Measurements from ENCODE around the gene ZBTB40. TPM values are rescaled to one million over a fixed set of nuclear protein-coding genes. Genes with fewer than 3 reads are reported as not detected.

The ZBTB40 gene
- total and polyA plus RNA-seq, 2 experiments from 2014 or later: 7.3 to 18.1 TPM

DNA sequence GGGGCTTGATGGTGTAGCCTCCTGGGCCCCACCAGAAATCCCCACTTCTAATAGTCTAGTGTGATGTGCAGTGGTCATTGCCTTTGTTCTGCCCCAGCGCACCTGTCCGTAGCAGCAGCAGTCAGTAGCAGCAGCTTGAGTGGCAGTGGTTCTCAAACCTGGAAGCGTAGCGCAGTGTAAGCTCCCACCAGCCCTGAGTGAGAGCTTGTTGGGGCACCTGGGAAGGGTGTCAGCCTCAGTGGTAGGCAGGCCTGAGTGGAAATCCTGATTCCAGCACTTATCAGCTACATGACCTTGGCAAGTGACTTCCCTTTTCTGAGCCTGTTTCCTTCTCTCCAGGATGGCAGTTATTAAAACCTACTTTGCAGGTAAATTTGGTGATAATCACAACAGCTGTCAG lies 70.0 kb downstream of the ZBTB40 start:
- no peak for DNase-seq (ENCODE audit: low spot score)
- Histone ChIP-seq H3K27me3 (no peaks in the 10 kb centered on the region), H3K4me2 (no peak overlapping the region), H3K27ac (no peak overlapping the region), H3K9me3 (ENCODE audit: low read depth) (no peaks in the 10 kb centered on the region), H3K79me2 (no peaks in the 10 kb centered on the region), H2AFZ (no peak overlapping the region), H3K36me3 (replicated peaks; ENCODE audit: insufficient read depth, low read depth) (no peaks in the 10 kb centered on the region), H3K9me2 (replicated peaks; ENCODE audit: insufficient read depth) (no peaks in the 10 kb centered on the region), H3K4me1 (ENCODE audit: insufficient read depth) (no peaks in the 10 kb centered on the region), H3K4me3 (no peak overlapping the region), H4K20me1 (ENCODE audit: insufficient read depth, poor library complexity, severe bottlenecking) (no peaks in the 10 kb centered on the region)
- TF ChIP-seq, protein P1, sequence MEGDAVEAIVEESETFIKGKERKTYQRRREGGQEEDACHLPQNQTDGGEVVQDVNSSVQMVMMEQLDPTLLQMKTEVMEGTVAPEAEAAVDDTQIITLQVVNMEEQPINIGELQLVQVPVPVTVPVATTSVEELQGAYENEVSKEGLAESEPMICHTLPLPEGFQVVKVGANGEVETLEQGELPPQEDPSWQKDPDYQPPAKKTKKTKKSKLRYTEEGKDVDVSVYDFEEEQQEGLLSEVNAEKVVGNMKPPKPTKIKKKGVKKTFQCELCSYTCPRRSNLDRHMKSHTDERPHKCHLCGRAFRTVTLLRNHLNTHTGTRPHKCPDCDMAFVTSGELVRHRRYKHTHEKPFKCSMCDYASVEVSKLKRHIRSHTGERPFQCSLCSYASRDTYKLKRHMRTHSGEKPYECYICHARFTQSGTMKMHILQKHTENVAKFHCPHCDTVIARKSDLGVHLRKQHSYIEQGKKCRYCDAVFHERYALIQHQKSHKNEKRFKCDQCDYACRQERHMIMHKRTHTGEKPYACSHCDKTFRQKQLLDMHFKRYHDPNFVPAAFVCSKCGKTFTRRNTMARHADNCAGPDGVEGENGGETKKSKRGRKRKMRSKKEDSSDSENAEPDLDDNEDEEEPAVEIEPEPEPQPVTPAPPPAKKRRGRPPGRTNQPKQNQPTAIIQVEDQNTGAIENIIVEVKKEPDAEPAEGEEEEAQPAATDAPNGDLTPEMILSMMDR (IDR thresholded peaks at IDR 0.05; ENCODE audit: poor library complexity): no peak
- no peak for TF ChIP-seq EZH2phosphoT487 (IDR thresholded peaks at IDR 0.05; ENCODE audit: low read depth, severe bottlenecking, unreplicated experiment)
- no peak for TF ChIP-seq EZH2 (IDR thresholded peaks at IDR 0.05; ENCODE audit: borderline replicate concordance)
- 98% methylated on average over 4 of the region's 4 CpGs for WGBS (ENCODE audit: low lambda C conversion rate, missing lambda C conversion rate)

DNA sequence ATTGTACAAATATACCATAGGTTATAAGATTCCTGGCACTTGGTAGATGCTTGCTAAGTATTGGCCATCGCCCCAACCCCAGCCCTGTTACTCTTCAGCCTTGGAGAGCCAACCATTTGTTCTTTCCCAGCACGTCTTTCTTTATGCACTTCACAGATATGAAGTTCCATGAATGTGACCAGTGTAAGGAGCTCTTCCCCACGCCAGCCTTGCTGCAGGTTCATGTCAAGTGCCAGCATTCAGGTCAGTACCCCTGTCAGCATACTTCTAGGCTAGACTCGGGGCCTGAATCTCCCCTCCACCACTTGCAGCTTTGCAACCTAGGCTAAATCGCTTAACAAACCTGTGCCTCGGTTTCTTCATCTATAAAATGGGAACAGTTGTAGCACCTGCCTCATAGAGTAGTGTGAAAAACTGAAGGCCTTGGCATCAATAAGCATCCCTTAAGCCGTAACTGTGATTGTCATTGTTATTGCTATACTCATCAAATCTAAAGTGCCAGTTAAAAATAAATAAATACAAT lies 70.6 kb downstream of the ZBTB40 start:
- Histone ChIP-seq H3K36me3 (replicated peaks; ENCODE audit: insufficient read depth, low read depth) (no peaks in the 10 kb centered on the region), H3K4me1 (ENCODE audit: insufficient read depth) (no peaks in the 10 kb centered on the region), H3K27me3 (no peaks in the 10 kb centered on the region), H3K9me3 (ENCODE audit: low read depth) (no peaks in the 10 kb centered on the region), H3K27ac (no peak overlapping the region), H3K79me2 (no peaks in the 10 kb centered on the region), H2AFZ (no peak overlapping the region), H4K20me1 (ENCODE audit: insufficient read depth, poor library complexity, severe bottlenecking) (no peaks in the 10 kb centered on the region), H3K4me3 (no peak overlapping the region), H3K4me2 (no peak overlapping the region), H3K9me2 (replicated peaks; ENCODE audit: insufficient read depth) (no peaks in the 10 kb centered on the region)
- no peak for DNase-seq (ENCODE audit: low spot score)
- TF ChIP-seq, protein P1 (IDR thresholded peaks at IDR 0.05; ENCODE audit: poor library complexity): no peak
- TF ChIP-seq EZH2phosphoT487 (IDR thresholded peaks at IDR 0.05; ENCODE audit: low read depth, severe bottlenecking, unreplicated experiment) (no peak), EZH2 (IDR thresholded peaks at IDR 0.05; ENCODE audit: borderline replicate concordance) (no peak)
- 96% methylated on average over 7 of the region's 7 CpGs for WGBS (ENCODE audit: low lambda C conversion rate, missing lambda C conversion rate)

DNA sequence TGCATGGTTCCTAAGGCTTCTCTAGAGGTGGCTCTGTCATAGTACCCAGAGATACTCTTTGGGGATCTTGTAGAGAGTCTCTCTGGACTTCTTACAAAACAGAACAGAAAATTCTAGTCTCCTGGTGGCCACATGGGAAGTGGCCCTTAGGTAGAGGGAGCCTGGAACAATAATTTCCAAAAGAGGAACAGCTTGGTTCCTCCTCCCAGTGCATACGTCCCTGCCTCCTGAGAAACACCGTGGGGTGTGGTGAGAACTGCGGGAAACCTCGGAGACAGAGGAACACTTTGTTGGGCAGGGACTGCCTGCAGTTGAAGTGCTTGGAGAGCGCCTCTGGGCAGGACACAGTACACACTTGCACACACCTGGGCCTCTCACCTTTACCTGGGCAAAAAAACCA lies 72.8 kb downstream of the ZBTB40 start:
- Histone ChIP-seq H3K27me3 (no peaks in the 10 kb centered on the region), H3K36me3 (replicated peaks; ENCODE audit: insufficient read depth, low read depth) (no peaks in the 10 kb centered on the region), H3K9me3 (ENCODE audit: low read depth) (no peaks in the 10 kb centered on the region), H3K4me3 (no peak overlapping the region), H3K9me2 (replicated peaks; ENCODE audit: insufficient read depth) (no peaks in the 10 kb centered on the region), H2AFZ (no peak overlapping the region), H3K27ac (no peak overlapping the region), H3K79me2 (no peaks in the 10 kb centered on the region), H3K4me1 (ENCODE audit: insufficient read depth) (no peaks in the 10 kb centered on the region), H4K20me1 (ENCODE audit: insufficient read depth, poor library complexity, severe bottlenecking) (no peaks in the 10 kb centered on the region), H3K4me2 (no peak overlapping the region)
- WGBS (ENCODE audit: low lambda C conversion rate, missing lambda C conversion rate): 88% methylated on average over 5 of the region's 5 CpGs
- no peak for DNase-seq (ENCODE audit: low spot score)
- TF ChIP-seq, protein P1 (IDR thresholded peaks at IDR 0.05; ENCODE audit: poor library complexity): no peak
- TF ChIP-seq EZH2 (IDR thresholded peaks at IDR 0.05; ENCODE audit: borderline replicate concordance): no peak
- TF ChIP-seq EZH2phosphoT487 (IDR thresholded peaks at IDR 0.05; ENCODE audit: low read depth, severe bottlenecking, unreplicated experiment): no peak

DNA sequence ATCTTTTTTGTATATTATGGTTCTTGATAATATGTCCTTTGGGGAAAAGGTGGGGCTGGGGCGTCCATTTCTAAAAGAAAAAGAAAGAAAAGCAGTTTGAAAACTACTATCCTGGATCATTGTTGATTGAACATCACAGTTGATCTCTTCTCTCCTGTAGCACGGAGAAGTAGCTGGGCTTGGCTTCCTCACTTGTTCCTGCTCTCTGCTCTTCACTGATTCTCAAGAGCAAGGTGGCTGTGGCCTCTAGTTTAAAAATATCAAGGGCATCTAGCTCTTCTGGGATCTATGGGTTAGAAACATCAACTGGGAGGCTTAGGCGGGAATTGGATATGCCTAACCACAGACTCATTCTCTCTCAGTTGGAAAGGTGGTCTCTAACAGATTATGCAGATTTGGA lies 73.6 kb downstream of the ZBTB40 start:
- Histone ChIP-seq H4K20me1 (ENCODE audit: insufficient read depth, poor library complexity, severe bottlenecking) (no peaks in the 10 kb centered on the region), H3K9me3 (ENCODE audit: low read depth) (no peaks in the 10 kb centered on the region), H3K9me2 (replicated peaks; ENCODE audit: insufficient read depth) (no peaks in the 10 kb centered on the region), H3K4me3 (no peak overlapping the region), H3K4me2 (no peak overlapping the region), H3K36me3 (replicated peaks; ENCODE audit: insufficient read depth, low read depth) (no peaks in the 10 kb centered on the region), H2AFZ (no peak overlapping the region), H3K27ac (no peak overlapping the region), H3K27me3 (no peaks in the 10 kb centered on the region), H3K79me2 (no peaks in the 10 kb centered on the region), H3K4me1 (ENCODE audit: insufficient read depth) (no peaks in the 10 kb centered on the region)
- 99% methylated on average over 3 of the region's 3 CpGs for WGBS (ENCODE audit: low lambda C conversion rate, missing lambda C conversion rate)
- no peak for DNase-seq (ENCODE audit: low spot score)
- TF ChIP-seq, protein P1 (IDR thresholded peaks at IDR 0.05; ENCODE audit: poor library complexity): no peak
- no peak for TF ChIP-seq EZH2 (IDR thresholded peaks at IDR 0.05; ENCODE audit: borderline replicate concordance)
- TF ChIP-seq EZH2phosphoT487 (IDR thresholded peaks at IDR 0.05; ENCODE audit: low read depth, severe bottlenecking, unreplicated experiment): no peak

Measured in hepatocyte (in vitro differentiated cells).